HFFc6 (cell line): ENCODE data around the gene DNM1. TPM values are rescaled to one million over a fixed set of nuclear protein-coding genes. Genes with fewer than 3 reads are reported as not detected.
"Not testable (repeated sequence)": the region's sequence is repeated elsewhere in the genome, so short reads cannot be mapped to it uniquely, and the experiment has no call there.

Source experiments
- DNase-seq: peaks from one replicate; pipeline ENCODE4 v3.0.0-alpha.2; 2018
- H3K27ac Mint-ChIP-seq: 2 replicates; pipeline ENCODE4 v1.8.0; 2020; ENCODE audit warnings: mild to moderate bottlenecking, mixed read lengths
- H3K27me3 Mint-ChIP-seq: 2 replicates; pipeline ENCODE4 v1.8.0; 2021; ENCODE audit warnings: mild to moderate bottlenecking, moderate library complexity, mixed read lengths; ENCODE audit not compliant: insufficient read depth
- H3K36me3 Mint-ChIP-seq: 2 replicates; pipeline ENCODE4 v1.8.0; 2021; ENCODE audit warnings: low read depth, mixed read lengths
- H3K4me1 Mint-ChIP-seq: 2 replicates; pipeline ENCODE4 v1.8.0; 2020; ENCODE audit warnings: low read depth, mixed read lengths
- H3K4me3 Mint-ChIP-seq: 2 replicates; pipeline ENCODE4 v1.8.0; 2020; ENCODE audit warnings: mild to moderate bottlenecking, moderate library complexity, mixed read lengths
- H3K9me3 Mint-ChIP-seq: 2 replicates; pipeline ENCODE4 v1.8.0; 2020; ENCODE audit warnings: mild to moderate bottlenecking, mixed read lengths
- CTCF ChIP-seq: fragments of 200-600 bp; sonication (generic); IDR thresholded peaks from 2 replicates; pipeline ENCODE4 v1.5.0; 2021; ENCODE audit warnings: antibody characterized with exemption, mild to moderate bottlenecking
- total RNA-seq, 6 experiments: library from RNA; stranded (reverse); fragmentation: NEBNext Ultra II Directional; extraction: Animal tissue kit (Norgen Biotek cat#: 25700); gene quantifications; 2 replicates in 1 of 6; 3 replicates in 5 of 6; pipeline ENCODE4 v1.2.3, GENCODE V29; 2021

The DNM1 gene
- total RNA-seq, 6 experiments from 2014 or later: 17.4 to 38.2 (median 32.7) TPM

DNA sequence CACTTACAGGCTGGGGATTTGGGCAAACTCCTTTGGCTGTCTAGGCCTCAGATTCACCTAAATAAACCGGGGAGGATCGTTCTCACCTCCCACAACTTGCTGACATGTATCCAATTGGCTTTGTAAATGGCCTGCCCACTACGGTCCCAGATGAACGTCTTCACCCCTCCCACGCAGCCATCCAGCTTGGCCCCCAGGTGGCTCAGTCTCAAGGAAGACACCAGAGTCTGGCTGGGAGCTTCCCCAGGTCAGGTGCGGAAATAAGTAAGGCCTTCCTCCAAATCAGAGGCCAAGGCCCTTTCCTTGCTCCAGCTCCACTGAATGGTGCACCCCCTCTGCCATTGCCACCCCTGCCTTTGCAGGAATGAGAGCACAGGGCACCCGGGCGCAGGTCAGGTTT is 23.2 kb upstream of the DNM1 start:
- DNase-seq: no peak
- peaks cover 28% of the 10 kb centered on the region for H3K36me3 Mint-ChIP-seq
- TF ChIP-seq CTCF: no peak
- H3K9me3 Mint-ChIP-seq: no peaks in the 10 kb centered on the region
- no peak overlapping the region for H3K27ac Mint-ChIP-seq
- no peaks in the 10 kb centered on the region for H3K27me3 Mint-ChIP-seq
- peaks cover 17% of the 10 kb centered on the region for H3K4me1 Mint-ChIP-seq
- no peak overlapping the region for H3K4me3 Mint-ChIP-seq

- Mint-ChIP-seq H3K27ac (no peak overlapping the region), H3K27me3 (no peaks in the 10 kb centered on the region), H3K9me3 (no peaks in the 10 kb centered on the region), H3K4me1 (peaks cover 13% of the 10 kb centered on the region), H3K4me3 (no peak overlapping the region), H3K36me3 (peaks cover 28% of the 10 kb centered on the region)
- DNase-seq: no peak
- no peak for TF ChIP-seq CTCF
Measured at GRCh38 chr9:128180447-128180846, 22.7 kb upstream of the DNM1 start.

- not testable (repeated sequence) for H3K27ac Mint-ChIP-seq, H3K27me3 Mint-ChIP-seq, H3K4me1 Mint-ChIP-seq, H3K9me3 Mint-ChIP-seq, H3K4me3 Mint-ChIP-seq
- peak; percentile 69 for TF ChIP-seq CTCF
- peak; percentile 44 for DNase-seq
- peaks cover 32% of the 10 kb centered on the region for H3K36me3 Mint-ChIP-seq
Measured at GRCh38 chr9:128181480-128181879, 21.7 kb upstream of the DNM1 start.

- DNase-seq: no peak
- no peak for TF ChIP-seq CTCF
- Mint-ChIP-seq H3K27me3 (no peaks in the 10 kb centered on the region), H3K9me3 (no peaks in the 10 kb centered on the region), H3K4me3 (no peak overlapping the region), H3K36me3 (peaks cover 40% of the 10 kb centered on the region), H3K27ac (no peak overlapping the region), H3K4me1 (peaks cover 10% of the 10 kb centered on the region; the same call in 1 of the 2 replicates)
Measured at GRCh38 chr9:128182893-128183588, 20.1 kb upstream of the DNM1 start.

- DNase-seq: no peak
- TF ChIP-seq CTCF: no peak
- H3K27me3 Mint-ChIP-seq: no peaks in the 10 kb centered on the region; the same call in 1 of the 2 replicates
- no peak overlapping the region for H3K27ac Mint-ChIP-seq
- peaks cover 29% of the 10 kb centered on the region for H3K36me3 Mint-ChIP-seq
- peaks cover 28% of the 10 kb centered on the region for H3K4me1 Mint-ChIP-seq
- no peaks in the 10 kb centered on the region for H3K9me3 Mint-ChIP-seq
- no peak overlapping the region for H3K4me3 Mint-ChIP-seq
Measured at GRCh38 chr9:128185979-128186965, 16.9 kb upstream of the DNM1 start.
